GM19351 (cell line): ENCODE data around the gene KIAA0513.

Source experiments
- ATAC-seq: cut with Tn5 transposase; IDR thresholded peaks from one replicate; pipeline ENCODE4 v1.9.1; 2021; ENCODE audit warnings: mild to moderate bottlenecking, moderate library complexity; ENCODE audit not compliant: unreplicated experiment

The KIAA0513 gene

DNA sequence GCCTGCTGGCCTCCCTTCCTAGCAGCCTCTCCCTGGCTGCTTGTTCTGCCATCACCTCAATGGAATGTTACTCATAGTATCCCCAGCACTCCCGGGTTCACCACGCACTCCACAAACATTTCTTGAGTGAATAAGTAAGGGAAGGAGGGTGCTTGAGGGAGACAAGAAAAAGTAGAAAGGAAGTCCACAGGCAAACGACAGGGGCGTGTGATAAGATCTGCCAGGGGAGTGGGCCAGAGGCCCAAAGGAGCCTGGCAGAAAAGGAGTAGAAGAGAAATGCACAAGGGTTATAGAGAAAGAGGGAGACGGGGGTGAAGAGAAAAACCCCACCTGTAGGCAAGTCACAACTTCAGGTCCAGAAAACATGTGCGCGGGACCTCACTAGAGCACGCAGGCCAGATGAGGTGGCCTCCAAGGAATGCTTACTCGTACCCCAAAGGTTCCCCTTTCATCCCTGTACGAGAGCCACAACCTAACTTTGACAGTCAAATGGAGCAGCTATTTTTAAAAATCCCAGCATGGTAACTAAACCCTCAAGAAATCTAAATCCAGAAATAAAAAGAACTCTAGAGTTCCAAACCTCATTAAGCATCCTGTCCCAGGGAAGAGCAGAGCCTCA lies 22.9 kb upstream of the KIAA0513 start:
- ATAC-seq = no peak

GRCh38 chr16:85005285-85006069 lies 22.1 kb upstream of the KIAA0513 start:
- no peak for ATAC-seq

GRCh38 chr16:85006639-85007038 lies 21.0 kb upstream of the KIAA0513 start:
- no peak for ATAC-seq

DNA sequence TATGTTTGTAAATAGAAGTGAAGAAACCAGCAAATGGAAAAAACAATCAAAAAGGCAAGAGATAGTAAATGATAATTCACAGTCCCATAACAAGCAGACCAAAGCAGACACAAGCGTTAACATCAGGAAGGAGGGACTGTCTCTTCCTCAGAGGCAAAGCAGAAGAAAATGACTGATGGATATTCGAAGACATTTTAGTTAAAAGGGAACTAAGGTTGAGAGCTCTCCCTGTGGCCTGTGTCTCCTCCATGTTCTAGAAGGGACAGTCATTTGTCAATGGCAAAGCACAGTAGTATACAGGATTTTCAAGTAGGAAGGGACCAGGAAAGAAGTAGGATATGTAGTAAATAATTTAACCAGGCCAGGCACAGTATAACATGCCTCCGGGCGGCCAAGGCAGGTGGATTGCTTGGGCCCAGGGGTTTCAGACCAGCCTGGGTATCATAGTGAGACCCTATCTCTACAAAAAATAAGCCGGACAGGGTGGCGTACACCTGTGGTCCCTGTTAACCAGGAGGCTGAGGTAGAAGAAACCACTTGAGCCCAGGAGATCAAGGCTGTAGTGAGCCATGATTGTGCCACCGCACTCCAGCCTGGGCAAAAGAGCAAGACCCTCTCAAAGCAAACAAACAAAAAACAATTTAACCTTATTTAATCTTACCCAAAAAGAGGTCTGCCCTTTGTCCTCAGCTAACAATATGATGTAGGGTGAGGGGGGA lies 19.9 kb upstream of the KIAA0513 start:
- ATAC-seq = no peak

GRCh38 chr16:85008271-85008670 lies 19.3 kb upstream of the KIAA0513 start:
- no peak for ATAC-seq

DNA sequence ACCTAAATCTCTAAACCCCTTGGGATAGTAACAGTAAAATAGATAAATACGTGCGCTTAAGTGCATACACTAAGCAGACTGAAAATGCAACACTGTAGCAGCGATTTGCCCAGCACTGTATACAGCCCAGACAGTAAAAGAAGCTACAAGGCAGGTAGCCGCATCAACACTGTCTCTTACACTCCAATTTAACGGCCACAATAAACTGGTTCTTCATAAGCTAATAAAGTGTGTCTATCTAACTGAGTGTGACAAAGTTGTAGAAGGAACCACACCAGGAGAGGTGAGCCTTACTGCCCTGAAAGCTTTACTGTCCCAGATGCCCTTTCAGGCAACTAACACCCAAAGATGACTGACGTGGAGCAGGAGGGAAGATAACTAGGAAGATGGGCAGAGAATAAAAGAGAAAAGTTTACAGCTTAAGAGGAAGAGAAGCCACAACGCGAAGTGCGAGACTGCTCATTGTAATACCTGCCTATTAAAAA lies 17.1 kb upstream of the KIAA0513 start:
- ATAC-seq = no peak

- peak; percentile 92 for ATAC-seq
These were observed 16.4 kb upstream of the KIAA0513 start, which contains the start of gene ZDHHC7 for GRCh38 chr16:85010931-85011845. TSS of gene ZDHHC7 (minus strand) at chr16:85011535. CDS start at chr16:84990618, 20,917 bp downstream.

- no peak for ATAC-seq
These were observed 15.7 kb upstream of the KIAA0513 start for GRCh38 chr16:85011846-85012284.

- ATAC-seq = no peak
These were observed 13.3 kb upstream of the KIAA0513 start for GRCh38 chr16:85014311-85014710.

DNA sequence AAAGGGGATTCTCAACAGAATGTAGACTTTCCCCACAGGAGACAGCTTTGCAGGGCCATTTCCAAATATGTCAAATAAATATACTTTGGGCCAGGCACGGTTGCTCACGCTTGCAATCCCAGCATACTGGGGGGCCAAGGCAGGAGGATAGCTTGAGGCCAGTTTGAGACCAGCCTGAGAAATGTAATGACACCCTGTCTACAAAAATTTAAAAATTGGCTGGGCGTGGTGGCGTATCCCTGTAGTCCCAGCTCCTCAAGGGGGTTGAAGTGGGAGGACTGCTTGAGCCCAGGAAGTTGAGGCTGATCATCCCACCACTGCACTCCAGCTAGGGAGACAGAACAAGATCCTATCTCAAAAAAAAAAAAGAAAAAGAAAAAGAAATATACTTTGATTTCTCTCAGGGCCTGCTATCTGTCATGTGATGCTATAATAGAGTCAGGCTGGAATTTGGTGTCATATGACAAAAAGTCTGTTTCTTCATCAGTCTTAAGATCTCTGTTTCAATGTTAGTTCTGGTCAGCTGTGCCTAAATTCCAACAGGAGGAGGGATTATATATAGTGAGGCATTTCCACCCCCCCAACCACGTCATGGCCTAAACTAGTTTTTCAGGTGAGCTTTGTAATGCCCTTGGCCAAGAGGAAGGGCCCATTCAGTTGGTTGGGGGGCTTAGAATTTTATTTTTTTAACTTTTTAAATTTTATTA lies 12.0 kb upstream of the KIAA0513 start:
- no peak for ATAC-seq

DNA sequence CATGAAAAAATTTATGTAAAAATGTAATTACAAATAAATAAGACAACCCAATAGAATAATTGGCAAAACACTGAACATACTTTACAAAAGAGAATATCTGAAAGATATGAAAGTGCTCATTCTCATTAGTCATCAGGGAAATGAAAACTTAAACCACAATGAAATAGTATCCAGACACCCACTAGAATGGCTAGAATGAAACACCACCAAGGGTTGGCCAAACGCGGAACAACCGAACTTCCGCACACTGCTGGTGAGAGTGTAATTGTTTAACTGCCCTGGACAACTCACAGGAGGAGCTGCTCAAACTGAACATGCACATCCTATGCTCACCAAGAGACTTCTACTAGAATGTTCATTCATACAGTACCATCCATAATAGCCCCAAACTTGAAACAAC lies 10.4 kb upstream of the KIAA0513 start:
- no peak for ATAC-seq

- no peak for ATAC-seq
These were observed 10.0 kb upstream of the KIAA0513 start for GRCh38 chr16:85017633-85018032.

DNA sequence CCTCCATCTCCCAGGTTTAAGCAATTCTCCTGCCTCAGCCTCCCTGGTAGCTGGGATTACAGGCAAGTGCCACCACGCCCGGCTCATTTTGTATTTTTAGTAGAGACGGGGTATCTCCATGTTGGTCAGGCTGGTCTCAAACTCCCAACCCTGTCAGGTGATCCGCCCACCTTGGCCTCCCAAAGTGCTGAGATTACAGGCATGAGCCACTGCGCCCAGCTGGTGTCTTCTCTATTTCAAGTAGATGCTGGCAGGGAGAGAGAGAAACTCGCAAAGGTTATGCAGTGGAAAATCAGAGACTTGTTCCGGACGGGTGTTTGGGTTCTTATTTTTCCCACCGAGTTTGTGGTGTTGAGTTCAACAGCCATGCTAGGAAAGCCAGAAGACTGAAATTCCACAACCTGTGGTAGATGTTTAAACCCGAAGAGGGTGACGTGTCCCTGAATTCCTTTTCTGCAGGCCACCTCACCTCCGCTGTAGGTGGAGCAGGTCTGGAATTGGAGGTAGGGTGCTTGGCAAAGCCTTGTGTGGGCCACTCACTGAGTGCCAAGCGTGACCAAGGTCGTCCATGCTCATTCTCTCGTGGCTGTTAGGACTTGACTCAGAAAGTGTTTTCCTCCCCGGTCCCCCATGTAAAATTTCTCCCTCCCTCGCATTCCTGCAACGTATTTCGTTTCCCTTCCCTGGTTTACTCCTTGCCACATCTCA lies 8.9 kb upstream of the KIAA0513 start:
- no peak for ATAC-seq

DNA sequence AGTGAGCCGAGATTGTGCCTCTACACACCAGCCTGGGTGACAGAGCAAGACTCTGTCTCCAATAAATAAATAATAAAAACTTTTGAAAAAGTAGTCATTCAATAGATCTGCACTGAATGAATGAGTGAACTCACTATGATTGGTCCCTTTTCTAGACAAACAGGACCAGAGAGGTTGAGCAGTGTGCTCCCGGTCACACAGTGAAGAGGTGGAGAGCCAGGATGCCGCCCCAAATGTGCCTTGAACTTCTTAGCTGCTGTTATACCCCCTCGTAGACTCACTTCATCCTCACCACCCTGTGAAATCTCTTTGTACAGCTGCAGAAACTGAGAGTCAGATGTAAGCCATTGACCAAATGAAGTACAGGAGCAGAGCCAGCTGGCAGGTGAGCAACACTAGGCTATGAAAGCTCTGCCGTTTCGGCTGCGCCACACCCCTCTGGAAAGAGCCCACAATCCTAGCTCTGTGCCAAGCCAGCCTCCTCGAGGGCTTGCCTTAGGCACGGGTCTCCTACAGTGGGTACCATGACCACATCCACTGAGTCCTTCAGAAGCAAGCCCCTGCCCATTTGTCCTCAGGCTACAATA lies 7.8 kb upstream of the KIAA0513 start:
- ATAC-seq = no peak

DNA sequence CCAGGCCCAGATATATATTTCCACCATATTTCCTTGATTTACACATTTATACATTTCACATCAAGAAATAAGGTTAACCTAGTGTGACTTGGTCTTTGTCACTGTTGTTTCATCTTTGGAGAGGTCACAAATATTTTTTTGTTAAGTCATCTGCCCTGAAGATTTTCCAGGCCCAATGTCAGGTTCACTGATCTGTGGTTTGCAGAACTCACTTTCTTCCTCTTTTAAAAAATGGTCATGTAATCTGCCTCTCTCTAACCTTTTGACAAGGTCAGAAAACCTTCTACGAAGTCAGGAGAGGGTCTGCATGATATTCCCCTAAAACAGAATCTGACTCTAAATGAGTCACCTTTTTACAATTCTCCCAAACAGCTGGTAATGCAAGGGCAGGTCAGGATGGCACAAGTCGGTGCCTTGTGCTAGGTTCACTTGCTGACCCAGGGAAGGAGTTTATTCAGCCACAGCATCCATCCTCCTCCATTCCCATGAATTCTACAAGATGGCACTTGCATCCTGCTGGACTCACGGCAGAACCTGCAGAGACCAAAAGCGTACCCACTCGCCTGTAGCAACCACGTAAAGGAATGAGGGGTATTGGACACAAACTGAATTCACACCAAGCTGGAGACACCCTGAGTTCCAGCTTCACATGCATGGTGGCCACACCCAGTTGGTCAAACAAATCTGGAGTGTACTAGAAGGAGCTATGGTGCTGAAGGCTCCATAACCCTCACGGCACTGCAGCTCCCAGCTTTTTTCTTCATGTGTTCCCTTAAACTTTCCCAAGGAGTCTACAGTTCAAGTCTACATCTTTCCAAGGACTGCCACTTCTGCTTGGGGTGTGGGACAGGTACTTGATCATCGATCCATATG lies 1.6 kb upstream of the KIAA0513 start:
- ATAC-seq = no peak

GRCh38 chr16:85026703-85027102 lies 892 bp upstream of the KIAA0513 start:
- ATAC-seq = no peak

- peak; percentile 17 for ATAC-seq
These were observed 526 bp downstream of the KIAA0513 start for GRCh38 chr16:85027958-85028684.
